SK-N-SH (cell line): ENCODE data around the gene TXNDC17. TPM values are rescaled to one million over a fixed set of nuclear protein-coding genes. Genes with fewer than 3 reads are reported as not detected.

Experiments
- CTCF ChIA-PET: fragments of 300-600, 350-600 bp; formaldehyde crosslinking; extraction: SDS; loops from one replicate; lab custom pipeline; 2021; lab: Yijun Ruan, JAX
- POLR2A ChIA-PET: fragments of 350-600 bp; sonication (Branson Sonifier 250); formaldehyde crosslinking; extraction: SDS; loops from one replicate; lab custom pipeline; 2020; ENCODE audit warnings: antibody characterized with exemption, inconsistent platforms; lab: Yijun Ruan, JAX
- DNase-seq: peaks from one replicate; pipeline ENCODE4 v3.0.0; 2012
- H2AFZ ChIP-seq: fragments of 200-600 bp; sonication (generic); 2 replicates; pipeline ENCODE4 v1.8.1; 2016; ENCODE audit warnings: antibody characterized with exemption, mild to moderate bottlenecking, low read depth
- H3F3A ChIP-seq: fragments of 200-600 bp; sonication (generic); replicated peaks from 2 replicates; pipeline ENCODE3; 2016; ENCODE audit warnings: antibody characterized with exemption, mild to moderate bottlenecking; ENCODE audit not compliant: insufficient read depth
- H3K27ac ChIP-seq, 2 experiments: fragments of 200-500 bp in 1 of 2; fragments of 200-600 bp in 1 of 2; sonication (Bioruptor generic) in 1 of 2; sonication (generic), shearing (Covaris generic) in 1 of 2; 2 replicates each; pipeline versions ENCODE4 v1.5.1 to v1.6.1; 2014 to 2016; ENCODE audit warnings: low read depth in 2 of 2, inconsistent platforms in 1 of 2, low read length in 1 of 2, mild to moderate bottlenecking in 1 of 2, mixed read lengths in 1 of 2
- H3K27me3 ChIP-seq: fragments of 200-600 bp; sonication (generic), shearing (Covaris generic); 2 replicates; pipeline ENCODE4 v1.6.1; 2016; ENCODE audit warnings: mixed run types; ENCODE audit not compliant: insufficient read depth
- H3K36me3 ChIP-seq, 2 experiments: fragments of 200-500 bp in 1 of 2; fragments of 200-600 bp in 1 of 2; sonication (Bioruptor generic) in 1 of 2; sonication (generic) in 1 of 2; replicated peaks in 1 of 2; 2 replicates each; pipeline versions ENCODE3 to v1.5.1; 2014 to 2016; ENCODE audit warnings: low read length in 1 of 2, mild to moderate bottlenecking in 1 of 2; ENCODE audit not compliant: insufficient read depth in 2 of 2, control insufficient read depth in 1 of 2
- H3K4me1 ChIP-seq, 2 experiments: fragments of 200-500 bp in 1 of 2; fragments of 200-600 bp in 1 of 2; sonication (Bioruptor generic) in 1 of 2; sonication (generic), shearing (Covaris generic) in 1 of 2; 2 replicates each; pipeline versions ENCODE4 v1.5.1 to v1.6.1; 2014 to 2016; ENCODE audit warnings: low read depth in 1 of 2, low read length in 1 of 2, mixed run types in 1 of 2; ENCODE audit not compliant: insufficient read depth in 2 of 2, control insufficient read depth in 1 of 2
- H3K4me2 ChIP-seq: fragments of 200-600 bp; sonication (generic), shearing (Covaris generic); 2 replicates; pipeline ENCODE4 v1.6.1; 2017; ENCODE audit warnings: mixed run types
- H3K4me3 ChIP-seq, 2 experiments: fragments of 200-500 bp in 1 of 2; fragments of 200-600 bp in 1 of 2; sonication (Bioruptor generic) in 1 of 2; sonication (generic), shearing (Covaris generic) in 1 of 2; 2 replicates each; pipeline versions ENCODE4 v1.5.1 to v1.8.1; 2014 to 2016; ENCODE audit warnings: low read depth in 2 of 2, inconsistent platforms in 1 of 2, low read length in 1 of 2, mild to moderate bottlenecking in 1 of 2, mixed read lengths in 1 of 2, moderate library complexity in 1 of 2
- H3K79me2 ChIP-seq: fragments of 200-600 bp; sonication (generic); 2 replicates; pipeline ENCODE4 v1.8.1; 2017; ENCODE audit warnings: mild to moderate bottlenecking; ENCODE audit not compliant: insufficient read depth
- H3K9ac ChIP-seq: fragments of 200-600 bp; sonication (generic); 2 replicates; pipeline ENCODE4 v1.6.1; 2017; ENCODE audit warnings: mixed run types
- H3K9me2 ChIP-seq: fragments of 200-600 bp; sonication (generic); 2 replicates; pipeline ENCODE4 v1.6.1; 2017; ENCODE audit warnings: mixed run types
- H3K9me3 ChIP-seq: fragments of 200-600 bp; sonication (generic); 2 replicates; pipeline ENCODE4 v1.6.1; 2017; ENCODE audit warnings: mixed run types, mild to moderate bottlenecking, moderate library complexity
- H4K20me1 ChIP-seq: fragments of 200-600 bp; sonication (generic); 2 replicates; pipeline ENCODE4 v1.6.1; 2017; ENCODE audit warnings: mild to moderate bottlenecking, mixed run types; ENCODE audit not compliant: insufficient read depth
- CHD2 ChIP-seq: fragments of 150-350 bp; IDR thresholded peaks from 2 replicates; pipeline ENCODE4 v1.6.1; 2018; ENCODE audit warnings: low read length; ENCODE audit not compliant: partially characterized antibody
- CTCF ChIP-seq: fragments of 200-600 bp; sonication (generic); IDR thresholded peaks from 2 replicates; pipeline ENCODE4 v1.6.1; 2017; ENCODE audit warnings: antibody characterized with exemption, mild to moderate bottlenecking, moderate library complexity
- ELF1 ChIP-seq: IDR thresholded peaks from 2 replicates; pipeline ENCODE4 v1.4.0; 2012
- EP300 ChIP-seq, 2 experiments: IDR thresholded peaks; 2 replicates each; pipeline versions ENCODE4 v1.4.0 to v1.6.1; 2012; ENCODE audit warnings: borderline replicate concordance in 1 of 2, low read depth in 1 of 2, low read length in 1 of 2
- FOSL2 ChIP-seq: IDR thresholded peaks from 2 replicates; pipeline ENCODE4 v1.4.0; 2012; ENCODE audit warnings: low read depth, mild to moderate bottlenecking, moderate library complexity, borderline replicate concordance
- FOXJ3 ChIP-seq: sonication (generic); formaldehyde crosslinking; IDR thresholded peaks from 2 replicates; pipeline ENCODE4 v1.5.1; 2020; ENCODE audit warnings: mild to moderate bottlenecking, missing genetic modification reagents
- GABPA ChIP-seq: IDR thresholded peaks from 2 replicates; pipeline ENCODE4 v1.4.0; 2012; ENCODE audit warnings: low read depth, mild to moderate bottlenecking
- IRF3 ChIP-seq: fragments of 150-350 bp; IDR thresholded peaks from 2 replicates; pipeline ENCODE4 v1.6.1; 2016; ENCODE audit warnings: mild to moderate bottlenecking, low read depth, low read length
- JUND ChIP-seq: IDR thresholded peaks from 2 replicates; pipeline ENCODE4 v1.4.0; 2012
- MAX ChIP-seq: IDR thresholded peaks from 2 replicates; pipeline ENCODE4 v1.4.0; 2012; ENCODE audit warnings: low read depth
- MEF2A ChIP-seq: IDR thresholded peaks from 2 replicates; pipeline ENCODE4 v1.4.0; 2012; ENCODE audit warnings: low read depth, borderline replicate concordance
- NRF1 ChIP-seq: IDR thresholded peaks from 2 replicates; pipeline ENCODE4 v1.6.1; 2012; ENCODE audit warnings: low read depth, mild to moderate bottlenecking, low read length
- RAD21 ChIP-seq: IDR thresholded peaks from 2 replicates; pipeline ENCODE4 v1.6.1; 2012; ENCODE audit warnings: mild to moderate bottlenecking, low read length
- RCOR1 ChIP-seq: fragments of 150-350 bp; IDR thresholded peaks from 2 replicates; pipeline ENCODE4 v1.6.1; 2017; ENCODE audit warnings: antibody characterized with exemption, low read length
- RFX5 ChIP-seq: IDR thresholded peaks from 2 replicates; pipeline ENCODE4 v1.6.1; 2012; ENCODE audit warnings: mild to moderate bottlenecking, improper control_type of control experiment, low read length
- RXRA ChIP-seq: IDR thresholded peaks from 2 replicates; pipeline ENCODE4 v1.4.0; 2012; ENCODE audit warnings: low read depth, mild to moderate bottlenecking, borderline replicate concordance
- SMC3 ChIP-seq: IDR thresholded peaks from 2 replicates; pipeline ENCODE4 v1.6.1; 2012; ENCODE audit warnings: low read depth, low read length, improper control_type of control experiment
- TEAD4 ChIP-seq: IDR thresholded peaks from 2 replicates; pipeline ENCODE4 v1.4.0; 2012; ENCODE audit warnings: mild to moderate bottlenecking, borderline replicate concordance; ENCODE audit not compliant: insufficient read depth
- USF1 ChIP-seq: IDR thresholded peaks from 2 replicates; pipeline ENCODE4 v1.4.0; 2012; ENCODE audit warnings: low read depth, borderline replicate concordance
- YY1 ChIP-seq: IDR thresholded peaks from 2 replicates; pipeline ENCODE4 v1.4.0; 2012; ENCODE audit warnings: low read depth, mild to moderate bottlenecking
- WGBS: methylation state at CpG from one replicate; pipeline ENCODE4 v1.1.6; 2017; ENCODE audit warnings: low lambda C conversion rate; 5-methylcytosine and 5-hydroxymethylcytosine counted together
- polyA plus RNA-seq, 3 experiments: library from polyadenylated mRNA; depleted of rRNA; stranded (reverse); fragments of >200 nt; gene quantifications; 2 replicates each; pipeline ENCODE4 v1.2.3, GENCODE V29; 2012

TXNDC17 gene
- polyA plus RNA-seq, 1 of the 3 experiments (the other 2 are of a cell fraction) = 644 TPM

- Histone ChIP-seq H3K9me2 (no peaks in the 10 kb centered on the region), H3K4me3 (no peak overlapping the region), H2AFZ (no peak overlapping the region), H3K79me2 (no peaks in the 10 kb centered on the region), H3F3A (no peaks in the 10 kb centered on the region), H4K20me1 (no peaks in the 10 kb centered on the region), H3K36me3 (no peaks in the 10 kb centered on the region), H3K9ac (no peak overlapping the region), H3K9me3 (no peaks in the 10 kb centered on the region), H3K4me1 (no peaks in the 10 kb centered on the region; a peak in 1 of 4 replicates), H3K27me3 (peaks cover 7% of the 10 kb centered on the region; the same call in 1 of the 2 replicates), H3K27ac (no peak overlapping the region), H3K4me2 (no peak overlapping the region)
- TF ChIP-seq TEAD4 = no peak
- TF ChIP-seq MAX = no peak
- no peak for TF ChIP-seq YY1
- TF ChIP-seq CTCF = no peak
- TF ChIP-seq ELF1 = no peak
- no peak for TF ChIP-seq RCOR1
- no peak for TF ChIP-seq EP300 (IDR thresholded peaks at IDR 0.05; ENCODE audit: borderline replicate concordance in 1 of 2, low read depth in 1 of 2, low read length in 1 of 2)
- TF ChIP-seq GABPA = no peak
- no peak for TF ChIP-seq JUND
- TF ChIP-seq FOSL2 = no peak
- no peak for TF ChIP-seq MEF2A
- TF ChIP-seq SMC3 = no peak
- no peak for TF ChIP-seq RAD21
- TF ChIP-seq RXRA = no peak
- TF ChIP-seq CHD2 = no peak
- TF ChIP-seq NRF1 = no peak
- TF ChIP-seq IRF3 = no peak
- TF ChIP-seq FOXJ3 = no peak
- no peak for TF ChIP-seq RFX5
- TF ChIP-seq USF1 = no peak
- ChIA-PET CTCF (interaction anchor here (1.5 kb wide), 1 partner anchor 188 kb away, joined by 3 read pairs; no protein-coding TSS in a partner anchor), POLR2A (no interaction called here)
- DNase-seq = no peak
- WGBS = 24% methylated on average over 11 of the region's 11 CpGs
These were observed 20.1 kb downstream of the TXNDC17 start for GRCh38 chr17:6660805-6661463.
